HG02973 (cell line): ENCODE measurements around the gene GYPB.
"Not testable (repeated sequence)": the region's sequence is repeated elsewhere in the genome, so short reads cannot be mapped to it uniquely, and the experiment has no call there.

Experiments
- ATAC-seq: cut with Tn5 transposase; IDR thresholded peaks from one replicate; pipeline ENCODE4 v1.9.1; 2021; ENCODE audit warnings: moderate library complexity; ENCODE audit not compliant: unreplicated experiment

The GYPB gene

GRCh38 chr4:144016057-144016605 is 3.0 kb downstream of the GYPB start:
- not testable (repeated sequence) for ATAC-seq

- no peak for ATAC-seq
Observed at GRCh38 chr4:144014808-144015207, 4.4 kb downstream of the GYPB start.

GRCh38 chr4:144008602-144009001 is 10.6 kb downstream of the GYPB start:
- not testable (repeated sequence) for ATAC-seq

GRCh38 chr4:144007960-144008359 is 11.2 kb downstream of the GYPB start:
- ATAC-seq: not testable (repeated sequence)

GRCh38 chr4:144006200-144006803 is 12.9 kb downstream of the GYPB start:
- not testable (repeated sequence) for ATAC-seq

- not testable (repeated sequence) for ATAC-seq
Observed at GRCh38 chr4:144005558-144005953, 13.6 kb downstream of the GYPB start.

GRCh38 chr4:144004868-144005557 is 14.2 kb downstream of the GYPB start:
- ATAC-seq: not testable (repeated sequence)

- ATAC-seq: not testable (repeated sequence)
Observed at GRCh38 chr4:144003890-144004265, 15.3 kb downstream of the GYPB start.

GRCh38 chr4:144003205-144003889 is 15.8 kb downstream of the GYPB start:
- ATAC-seq: not testable (repeated sequence)

GRCh38 chr4:144000331-144000995 is 18.7 kb downstream of the GYPB start:
- not testable (repeated sequence) for ATAC-seq

GRCh38 chr4:143996193-143996592 is 23.0 kb downstream of the GYPB start:
- not testable (repeated sequence) for ATAC-seq

- ATAC-seq: not testable (repeated sequence)
Observed at GRCh38 chr4:143991761-143992160, 27.4 kb downstream of the GYPB start.

GRCh38 chr4:143990717-143991116 is 28.5 kb downstream of the GYPB start:
- ATAC-seq: not testable (repeated sequence)

- ATAC-seq: no peak
Observed at GRCh38 chr4:143986180-143986579, 33.0 kb downstream of the GYPB start.

- ATAC-seq: not testable (repeated sequence)
Observed at GRCh38 chr4:143980776-143981175, 38.4 kb downstream of the GYPB start.

GRCh38 chr4:143975527-143975926 is 43.7 kb downstream of the GYPB start:
- not testable (repeated sequence) for ATAC-seq

GRCh38 chr4:143974021-143974420 is 45.2 kb downstream of the GYPB start:
- not testable (repeated sequence) for ATAC-seq

GRCh38 chr4:143961075-143961474 is 58.1 kb downstream of the GYPB start:
- ATAC-seq: no peak

- not testable (repeated sequence) for ATAC-seq
Observed at GRCh38 chr4:143955306-143955705, 63.9 kb downstream of the GYPB start.

- not testable (repeated sequence) for ATAC-seq
Observed at GRCh38 chr4:143951458-143951972, 67.7 kb downstream of the GYPB start.

GRCh38 chr4:143950967-143951366 is 68.2 kb downstream of the GYPB start:
- not testable (repeated sequence) for ATAC-seq
